ENCODE measurements around the gene FHOD3.

- TF ChIP-seq SP1 (CRISPR knock-in tag; IDR thresholded peaks at IDR 0.05) (no peak), GABPB1 (CRISPR knock-in tag; IDR thresholded peaks at IDR 0.05) (no peak), KLF13 (tag; IDR thresholded peaks at IDR 0.05; ENCODE audit: borderline replicate concordance, low read depth) (no peak), ZBTB11 (CRISPR knock-in tag; IDR thresholded peaks at IDR 0.05) (no peak), SP2 (IDR thresholded peaks at IDR 0.05; ENCODE audit: extremely low read depth, low read depth, low read length, poor library complexity, severe bottlenecking) (no peak)
Measured at GRCh38 chr18:36818652-36819051, 521.1 kb downstream of the FHOD3 start.

All from K562 (cell line).